ENCODE measurements around the gene MAMLD1. TPM values are rescaled to one million over a fixed set of nuclear protein-coding genes. Genes with fewer than 3 reads are reported as not detected.

The MAMLD1 gene
- polyA plus RNA-seq, 1 donor (not counting 4 experiments of a cell fraction or from before 2014, with no cell fraction given), result 0.98 TPM

GRCh38 chrX:150531467-150531866, 168.3 kb downstream of the MAMLD1 start:
- Histone ChIP-seq H4K20me1 (ENCODE audit: control insufficient read depth, extremely low read depth, insufficient read depth, low read length) (no peaks in the 10 kb centered on the region), H3K4me2 (ENCODE audit: control insufficient read depth, extremely low read depth, insufficient read depth, low read depth, low read length) (no peak overlapping the region)
- FAIRE-seq, result no peak

GRCh38 chrX:150533863-150534262, 170.7 kb downstream of the MAMLD1 start:
- H3K9ac ChIP-seq (ENCODE audit: control insufficient read depth, extremely low read depth, insufficient read depth, low read length), result no peak overlapping the region
- H4K20me1 ChIP-seq (ENCODE audit: control insufficient read depth, extremely low read depth, insufficient read depth, low read length), result no peaks in the 10 kb centered on the region
- H3K4me3 ChIP-seq (ENCODE audit: control insufficient read depth in 2 of 3, extremely low read depth in 1 of 3, insufficient read depth in 2 of 3, low read depth in 1 of 3, low read length in 3 of 3), result no peak overlapping the region
- no peak overlapping the region for H2AFZ ChIP-seq (ENCODE audit: control insufficient read depth, low read length)
- no peaks in the 10 kb centered on the region for H3K36me3 ChIP-seq (ENCODE audit: control insufficient read depth in 2 of 2, extremely low read depth in 1 of 2, insufficient read depth in 2 of 2, low read length in 2 of 2)
- dilution Hi-C loops (cut with MboI; ENCODE audit: extremely low pct_ligation_motif_present, low sequenced_read_pairs), result no loop called here
- H3K9me1 ChIP-seq (ENCODE audit: control insufficient read depth, extremely low read depth, insufficient read depth, low read length), result no peaks in the 10 kb centered on the region
- H3K27ac ChIP-seq (ENCODE audit: control insufficient read depth, insufficient read depth, low read length), result no peak overlapping the region
- no peak overlapping the region for H3K4me2 ChIP-seq (ENCODE audit: control insufficient read depth, extremely low read depth, insufficient read depth, low read depth, low read length)
- H3K9me3 ChIP-seq (ENCODE audit: control insufficient read depth, low read depth, low read length), result peaks cover 10% of the 10 kb centered on the region
- no peaks in the 10 kb centered on the region for H3K4me1 ChIP-seq (ENCODE audit: control insufficient read depth, extremely low read depth, insufficient read depth, low read length)
- DNase-seq (ENCODE audit: low read depth, low spot score), result no peak
- TF ChIP-seq CTCF (optimal IDR thresholded peaks at IDR 0.05 in 1 of 3, IDR thresholded peaks at IDR 0.05 in 1 of 3, conservative IDR thresholded peaks at IDR 0.05 in 1 of 3; ENCODE audit: extremely low read depth in 1 of 3, insufficient read depth in 2 of 3, low read length in 3 of 3) (no peak), EZH2 (IDR thresholded peaks at IDR 0.05; ENCODE audit: low read length) (no peak)
- H3K27me3 ChIP-seq (ENCODE audit: control insufficient read depth, extremely low read depth, insufficient read depth, low read length), result no peaks in the 10 kb centered on the region
- no peak for FAIRE-seq
- H3K79me2 ChIP-seq (ENCODE audit: control insufficient read depth, insufficient read depth, low read length), result no peaks in the 10 kb centered on the region

More at GRCh38 chrX:150531467-150531866, 168.3 kb downstream of the MAMLD1 start:
- Histone ChIP-seq H3K27ac (ENCODE audit: control insufficient read depth, insufficient read depth, low read length) (no peak overlapping the region), H3K79me2 (ENCODE audit: control insufficient read depth, insufficient read depth, low read length) (no peaks in the 10 kb centered on the region), H3K9me3 (ENCODE audit: control insufficient read depth, low read depth, low read length) (no peaks in the 10 kb centered on the region), H3K27me3 (ENCODE audit: control insufficient read depth, extremely low read depth, insufficient read depth, low read length) (no peaks in the 10 kb centered on the region), H3K36me3 (ENCODE audit: control insufficient read depth in 2 of 2, extremely low read depth in 1 of 2, insufficient read depth in 2 of 2, low read length in 2 of 2) (no peaks in the 10 kb centered on the region), H3K4me1 (ENCODE audit: control insufficient read depth, extremely low read depth, insufficient read depth, low read length) (no peaks in the 10 kb centered on the region), H2AFZ (ENCODE audit: control insufficient read depth, low read length) (no peak overlapping the region), H3K9ac (ENCODE audit: control insufficient read depth, extremely low read depth, insufficient read depth, low read length) (no peak overlapping the region), H3K9me1 (ENCODE audit: control insufficient read depth, extremely low read depth, insufficient read depth, low read length) (no peaks in the 10 kb centered on the region), H3K4me3 (ENCODE audit: control insufficient read depth in 2 of 3, extremely low read depth in 1 of 3, insufficient read depth in 2 of 3, low read depth in 1 of 3, low read length in 3 of 3) (no peak overlapping the region)
- no peak for TF ChIP-seq CTCF (optimal IDR thresholded peaks at IDR 0.05 in 1 of 3, IDR thresholded peaks at IDR 0.05 in 1 of 3, conservative IDR thresholded peaks at IDR 0.05 in 1 of 3; ENCODE audit: extremely low read depth in 1 of 3, insufficient read depth in 2 of 3, low read length in 3 of 3)
- TF ChIP-seq EZH2 (IDR thresholded peaks at IDR 0.05; ENCODE audit: low read length), result no peak
- dilution Hi-C loops (cut with MboI; ENCODE audit: extremely low pct_ligation_motif_present, low sequenced_read_pairs), result no loop called here
- DNase-seq (ENCODE audit: low read depth, low spot score), result no peak

Measured in keratinocyte (primary cell).